Testis (tissue), 2 donors: ENCODE measurements around the gene DIP2B.

Experiments used
- CTCF ChIP-seq, 3 experiments: fragments of 450-650 bp in 2 of 3; fragments of 200-600 bp in 1 of 3; sonication (generic) in 1 of 3; IDR thresholded peaks; one replicate each; pipeline ENCODE4 v1.5.1; 2016 to 2019; ENCODE audit warnings: antibody characterized with exemption in 3 of 3, mild to moderate bottlenecking in 2 of 3, moderate library complexity in 1 of 3
- POLR2A ChIP-seq: fragments of 450-650 bp; IDR thresholded peaks from one replicate; pipeline ENCODE4 v1.6.1; 2017; ENCODE audit warnings: antibody characterized with exemption, mild to moderate bottlenecking, moderate library complexity

GRCh38 chr12:50604640-50604920 lies 99.8 kb downstream of the DIP2B start:
- TF ChIP-seq POLR2A (no peak), CTCF (IDR thresholded peaks at IDR 0.05) (no peak)
